8988T (cell line): ENCODE data around the gene SPATS2L.

Experiments
- DNase-seq: peaks from one replicate; pipeline ENCODE4 v3.0.0; 2011

The SPATS2L gene

GRCh38 chr2:200379481-200380090 lies 73.1 kb downstream of the SPATS2L start:
- DNase-seq = no peak

GRCh38 chr2:200380091-200380561 lies 73.6 kb downstream of the SPATS2L start:
- no peak for DNase-seq

GRCh38 chr2:200380833-200381542 lies 74.5 kb downstream of the SPATS2L start:
- DNase-seq = no peak

GRCh38 chr2:200382874-200383273 lies 76.4 kb downstream of the SPATS2L start:
- DNase-seq = no peak

GRCh38 chr2:200383380-200384110 lies 77.1 kb downstream of the SPATS2L start:
- no peak for DNase-seq

GRCh38 chr2:200385063-200385635 lies 78.7 kb downstream of the SPATS2L start:
- no peak for DNase-seq

- DNase-seq = no peak
These were observed 86.7 kb downstream of the SPATS2L start for GRCh38 chr2:200393191-200393590.

- DNase-seq = no peak
These were observed 87.6 kb downstream of the SPATS2L start for GRCh38 chr2:200394045-200394444.

- DNase-seq = no peak
These were observed 90.3 kb downstream of the SPATS2L start for GRCh38 chr2:200396781-200397242.

- DNase-seq = no peak
These were observed 91.3 kb downstream of the SPATS2L start for GRCh38 chr2:200397785-200398184.

GRCh38 chr2:200399046-200399445 lies 92.6 kb downstream of the SPATS2L start:
- DNase-seq = no peak

GRCh38 chr2:200399636-200400035 lies 93.1 kb downstream of the SPATS2L start:
- DNase-seq = no peak

GRCh38 chr2:200403814-200404213 lies 97.3 kb downstream of the SPATS2L start:
- DNase-seq = no peak

GRCh38 chr2:200404615-200405014 lies 98.1 kb downstream of the SPATS2L start:
- DNase-seq = no peak

GRCh38 chr2:200405599-200406298 lies 99.3 kb downstream of the SPATS2L start:
- DNase-seq = no peak

- DNase-seq = no peak
These were observed 99.9 kb downstream of the SPATS2L start for GRCh38 chr2:200406379-200406778.

- peak; percentile 35 for DNase-seq
These were observed 102.2 kb downstream of the SPATS2L start for GRCh38 chr2:200408428-200409316.

GRCh38 chr2:200411831-200412230 lies 105.3 kb downstream of the SPATS2L start:
- DNase-seq = no peak

- no peak for DNase-seq
These were observed 107.9 kb downstream of the SPATS2L start for GRCh38 chr2:200414367-200414766.

GRCh38 chr2:200415455-200415854 lies 109.0 kb downstream of the SPATS2L start:
- DNase-seq = no peak

GRCh38 chr2:200416878-200417277 lies 110.4 kb downstream of the SPATS2L start:
- DNase-seq = no peak

- no peak for DNase-seq
These were observed 110.9 kb downstream of the SPATS2L start for GRCh38 chr2:200417366-200417765.
